Duodenal mucosa (tissue), 2 donors: Measurements from ENCODE around the gene PRSS22.

Experiments used
- H3K27ac ChIP-seq: one replicate; pipeline ENCODE4 v1.7.0; 2013; ENCODE audit warnings: low read depth, low read length
- H3K27me3 ChIP-seq, 2 donors: one replicate each; pipeline ENCODE4 v1.7.0; 2013; ENCODE audit warnings: low read length in 2 of 2, control low read depth in 1 of 2; ENCODE audit not compliant: insufficient read depth in 2 of 2, control insufficient read depth in 1 of 2
- H3K36me3 ChIP-seq, 2 donors: one replicate each; pipeline ENCODE4 v1.7.0; 2013; ENCODE audit warnings: low read length in 2 of 2, control low read depth in 1 of 2; ENCODE audit not compliant: insufficient read depth in 2 of 2, control insufficient read depth in 1 of 2
- H3K4me1 ChIP-seq, 2 donors: one replicate each; pipeline ENCODE4 v1.7.0; 2013; ENCODE audit warnings: low read length in 2 of 2, control low read depth in 1 of 2; ENCODE audit not compliant: insufficient read depth in 2 of 2, control insufficient read depth in 1 of 2
- H3K4me3 ChIP-seq, 2 donors: one replicate each; pipeline ENCODE4 v1.7.0; 2013; ENCODE audit warnings: low read length in 2 of 2, low read depth in 1 of 2
- H3K9ac ChIP-seq, 2 donors: one replicate each; pipeline ENCODE4 v1.7.0; 2013; ENCODE audit warnings: low read length in 2 of 2, low read depth in 1 of 2
- H3K9me3 ChIP-seq, 2 donors: one replicate each; pipeline ENCODE4 v1.7.0; 2013; ENCODE audit warnings: low read length in 2 of 2, control low read depth in 1 of 2; ENCODE audit not compliant: control insufficient read depth in 1 of 2

Gene PRSS22

GRCh38 chr16:2860826-2861567 lies 3.0 kb upstream of the PRSS22 start:
- no peaks in the 10 kb centered on the region for H3K36me3 ChIP-seq
- H3K4me3 ChIP-seq, result no peak overlapping the region
- peaks cover 0 to 12% of the 10 kb centered on the region in 2 donors for H3K27me3 ChIP-seq
- H3K9me3 ChIP-seq, result peaks cover 0 to 6% of the 10 kb centered on the region in 2 donors
- no peak overlapping the region for H3K27ac ChIP-seq
- no peak overlapping the region for H3K9ac ChIP-seq
- peaks cover 3 to 12% of the 10 kb centered on the region in 2 donors for H3K4me1 ChIP-seq

DNA sequence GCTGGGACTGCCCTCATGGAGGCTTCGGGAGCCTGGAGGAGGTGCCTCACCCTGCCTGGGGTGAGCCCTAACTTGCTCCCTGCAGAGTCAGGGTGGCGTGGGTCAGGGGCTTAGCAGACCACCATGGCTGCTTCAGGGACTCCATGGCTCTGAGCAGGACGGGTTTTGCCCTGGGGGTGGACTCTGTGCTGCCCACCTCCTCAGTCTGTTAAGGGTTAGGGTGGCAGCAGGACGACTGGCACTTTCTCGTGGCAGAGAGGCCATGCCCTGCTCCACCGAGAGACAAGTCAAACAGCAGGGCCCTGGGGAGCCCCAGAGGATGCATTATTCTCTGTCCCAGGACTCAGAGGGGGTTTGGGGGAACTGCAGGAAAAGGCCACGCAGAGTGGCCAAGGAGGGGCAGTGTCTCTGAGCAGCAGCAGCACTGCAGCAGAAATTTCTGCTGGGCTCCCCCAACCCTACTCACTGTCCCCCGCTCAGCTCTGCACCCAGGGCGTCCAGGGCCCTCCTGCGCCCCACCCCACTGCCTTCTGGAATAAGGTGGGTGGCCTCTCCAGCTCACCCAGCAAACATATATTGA lies 1.8 kb upstream of the PRSS22 start:
- no peak overlapping the region for H3K4me3 ChIP-seq
- no peak overlapping the region for H3K27ac ChIP-seq
- H3K9ac ChIP-seq, result no peak overlapping the region
- peaks cover 3 to 12% of the 10 kb centered on the region in 2 donors for H3K4me1 ChIP-seq
- H3K36me3 ChIP-seq, result no peaks in the 10 kb centered on the region
- peaks cover 0 to 6% of the 10 kb centered on the region in 2 donors for H3K9me3 ChIP-seq
- H3K27me3 ChIP-seq, result peaks cover 0 to 12% of the 10 kb centered on the region in 2 donors

- H3K9ac ChIP-seq, result peak overlapping the region in 1 of 2 donors; percentile 39
- H3K36me3 ChIP-seq, result no peaks in the 10 kb centered on the region
- peak overlapping the region; percentile 40 to 50 for H3K4me3 ChIP-seq
- peak overlapping the region; percentile 36 for H3K27ac ChIP-seq
- peaks cover 2 to 6% of the 10 kb centered on the region in 2 donors for H3K9me3 ChIP-seq
- H3K4me1 ChIP-seq, result peaks cover 3 to 12% of the 10 kb centered on the region in 2 donors
- peaks cover 0 to 8% of the 10 kb centered on the region in 2 donors for H3K27me3 ChIP-seq
Observed at GRCh38 chr16:2858245-2859025, 465 bp upstream of the PRSS22 start.

DNA sequence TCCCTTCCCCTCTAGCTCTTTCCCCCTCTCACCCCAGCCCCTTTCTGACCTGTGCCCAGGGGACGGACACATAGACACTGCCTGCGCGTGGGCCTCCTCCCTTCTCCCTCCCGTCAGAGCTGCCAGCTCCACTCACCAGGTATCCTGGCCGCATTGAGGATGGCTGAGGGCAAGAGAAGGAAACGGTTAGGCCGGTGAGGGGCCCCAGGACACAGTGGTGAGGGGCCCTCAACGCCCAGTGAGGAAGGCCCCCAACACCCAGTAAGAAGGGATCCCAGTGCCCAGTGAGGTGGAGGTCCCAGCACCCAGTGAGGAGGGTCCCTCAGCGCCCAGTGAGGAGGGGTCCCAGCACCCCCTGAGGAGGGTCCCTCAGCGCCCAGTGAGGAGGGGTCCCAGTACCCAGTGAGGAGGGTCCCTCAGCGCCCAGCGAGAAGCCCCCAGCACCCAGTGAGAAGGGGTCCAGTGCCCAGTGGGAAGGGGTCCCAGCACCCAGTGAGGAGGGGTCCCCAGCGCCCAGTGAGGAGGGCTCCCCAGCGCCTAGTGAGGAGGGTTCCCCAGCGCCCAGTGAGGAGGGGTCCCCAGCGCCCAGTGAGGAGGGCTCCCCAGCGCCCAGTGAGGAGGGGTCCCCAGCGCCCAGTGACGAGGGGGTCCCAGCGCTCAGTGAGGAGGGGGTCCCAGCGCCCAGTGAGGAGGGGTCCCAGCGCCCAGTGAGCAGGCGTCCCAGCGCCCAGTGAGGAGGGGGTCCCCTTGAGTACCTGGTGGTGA lies 1.1 kb downstream of the PRSS22 start:
- Histone ChIP-seq H3K4me1 (peaks cover 3 to 12% of the 10 kb centered on the region in 2 donors), H3K27ac (no peak overlapping the region), H3K9me3 (peaks cover 2 to 6% of the 10 kb centered on the region in 2 donors), H3K27me3 (peaks cover 0 to 8% of the 10 kb centered on the region in 2 donors), H3K9ac (no peak overlapping the region), H3K36me3 (no peaks in the 10 kb centered on the region), H3K4me3 (no peak overlapping the region)

DNA sequence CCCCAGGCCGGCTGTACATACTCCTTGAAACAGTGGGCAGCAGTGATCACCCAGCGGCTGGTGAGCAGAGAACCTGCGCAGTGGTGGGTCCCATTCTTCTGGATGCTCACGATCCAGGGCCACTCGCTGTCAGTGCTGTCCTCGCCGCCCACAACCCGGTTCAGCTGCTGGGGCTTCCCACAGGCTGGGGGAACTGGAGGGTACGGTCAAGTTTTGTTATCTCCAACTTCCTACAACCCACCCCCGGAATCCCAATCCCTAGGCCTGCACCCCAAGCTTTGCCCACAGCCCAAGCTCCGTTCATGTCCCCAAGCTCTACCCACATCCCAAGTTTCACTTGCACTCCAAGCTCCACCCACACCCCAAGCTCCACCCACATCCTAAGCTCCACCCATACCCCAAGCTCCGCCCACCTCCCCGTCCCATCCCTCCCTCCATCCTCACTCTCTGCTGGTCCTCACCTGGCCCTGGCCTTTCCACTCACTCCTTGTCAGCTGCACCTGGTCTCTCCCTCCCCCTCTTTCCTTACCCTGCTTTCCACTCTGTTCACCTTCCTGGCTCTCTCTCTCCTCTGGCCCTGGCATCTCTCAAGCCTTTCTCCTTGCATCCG lies 1.8 kb downstream of the PRSS22 start:
- peaks cover 0 to 8% of the 10 kb centered on the region in 2 donors for H3K27me3 ChIP-seq
- H3K36me3 ChIP-seq, result no peaks in the 10 kb centered on the region
- peaks cover 3 to 12% of the 10 kb centered on the region in 2 donors for H3K4me1 ChIP-seq
- H3K27ac ChIP-seq, result no peak overlapping the region
- H3K9ac ChIP-seq, result no peak overlapping the region
- H3K4me3 ChIP-seq, result no peak overlapping the region
- peaks cover 2 to 5% of the 10 kb centered on the region in 2 donors for H3K9me3 ChIP-seq

GRCh38 chr16:2855536-2855935 lies 2.4 kb downstream of the PRSS22 start:
- Histone ChIP-seq H3K27me3 (peaks cover 0 to 8% of the 10 kb centered on the region in 2 donors), H3K9me3 (peaks cover 0 to 2% of the 10 kb centered on the region in 2 donors), H3K4me3 (no peak overlapping the region), H3K27ac (no peak overlapping the region), H3K9ac (no peak overlapping the region), H3K4me1 (peaks cover 3 to 12% of the 10 kb centered on the region in 2 donors), H3K36me3 (no peaks in the 10 kb centered on the region)

DNA sequence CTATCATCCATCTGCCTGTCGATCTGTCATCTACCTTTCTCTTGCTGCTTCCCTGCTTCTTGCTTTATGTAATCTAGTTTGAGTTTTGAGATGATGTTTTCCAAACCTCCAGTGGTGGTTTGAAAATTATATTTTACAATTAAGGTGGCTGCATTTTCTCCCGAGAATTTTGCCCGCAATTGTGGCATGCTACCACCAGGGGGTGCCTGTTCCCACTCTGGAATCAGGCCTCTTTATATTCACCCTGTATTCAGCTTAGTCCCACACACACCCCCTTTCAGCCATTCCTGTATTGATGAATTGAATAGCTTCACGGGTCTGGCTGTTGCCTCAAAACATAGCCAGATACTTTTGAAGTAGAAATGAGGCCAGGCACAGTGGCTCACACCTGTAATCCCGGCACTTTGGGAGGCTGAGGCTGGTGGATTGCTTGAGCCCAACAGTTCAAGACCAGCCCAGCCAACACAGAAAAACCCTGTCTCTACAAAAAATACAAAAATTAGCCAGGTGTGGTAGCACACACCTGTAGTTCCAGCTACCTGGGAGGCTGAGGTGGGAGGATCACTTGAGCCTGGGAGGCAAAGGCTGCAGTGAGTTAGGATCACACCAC lies 3.2 kb downstream of the PRSS22 start:
- Histone ChIP-seq H3K27ac (no peak overlapping the region), H3K4me3 (no peak overlapping the region), H3K27me3 (peaks cover 0 to 8% of the 10 kb centered on the region in 2 donors), H3K36me3 (no peaks in the 10 kb centered on the region), H3K9me3 (peaks cover 0 to 2% of the 10 kb centered on the region in 2 donors), H3K9ac (no peak overlapping the region), H3K4me1 (peaks cover 3 to 12% of the 10 kb centered on the region in 2 donors)

DNA sequence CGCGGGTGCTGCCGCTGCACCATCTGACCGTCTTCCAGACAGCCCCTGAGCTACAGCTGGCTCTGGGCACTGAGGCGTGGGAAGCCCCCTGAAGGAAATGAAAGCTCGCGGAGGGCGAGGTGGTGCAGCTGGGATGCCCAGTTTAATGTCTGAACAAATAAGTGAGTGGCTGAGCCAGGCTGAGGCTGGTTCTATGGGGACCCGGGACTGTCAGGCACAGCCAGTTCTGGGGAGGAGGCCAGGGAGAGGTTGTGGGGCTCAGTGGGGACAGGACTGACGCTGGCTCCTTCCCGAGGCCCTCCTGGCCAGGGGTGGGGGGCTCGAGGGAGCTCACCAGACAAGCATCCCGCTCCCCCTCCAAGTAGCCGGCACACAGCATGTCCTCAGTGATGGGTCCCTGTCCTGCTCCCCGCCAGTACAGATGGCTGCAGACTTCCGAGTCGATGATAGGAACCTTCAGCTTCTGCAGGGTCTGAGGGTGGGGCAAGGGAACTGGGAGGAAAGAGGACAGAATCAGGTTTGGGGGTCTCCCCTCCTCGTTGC lies 4.4 kb downstream of the PRSS22 start:
- Histone ChIP-seq H3K4me3 (no peak overlapping the region), H3K36me3 (no peaks in the 10 kb centered on the region), H3K9me3 (peaks cover 0 to 2% of the 10 kb centered on the region in 2 donors), H3K27me3 (peaks cover 0 to 6% of the 10 kb centered on the region in 2 donors), H3K27ac (no peak overlapping the region), H3K9ac (no peak overlapping the region), H3K4me1 (peaks cover 3 to 12% of the 10 kb centered on the region in 2 donors)
